ENCODE data around the gene PIP4K2B.

Gene PIP4K2B

GRCh38 chr17:38748892-38749222 is 50.5 kb downstream of the PIP4K2B start:
- no peaks in the 10 kb centered on the region for H3K9me3 Mint-ChIP-seq
- H3K27me3 Mint-ChIP-seq (ENCODE audit: low read depth): no peaks in the 10 kb centered on the region
- H3K27ac Mint-ChIP-seq: no peak overlapping the region
- H3K4me3 Mint-ChIP-seq: peak overlapping the region; percentile 81 to 93 (median 93)
- H3K4me1 Mint-ChIP-seq: peaks cover 42% of the 10 kb centered on the region
- peaks cover 10% of the 10 kb centered on the region for H3K36me3 Mint-ChIP-seq (ENCODE audit: low read depth)
- TF ChIP-seq CTCF (IDR thresholded peaks at IDR 0.05; ENCODE audit: unreplicated experiment in 3 of 3): no peak

GRCh38 chr17:38748149-38748891 is 51.0 kb downstream of the PIP4K2B start, which contains the start of gene PCGF2:
Gene PCGF2 (minus strand): TSS chr17:38748336. CDS start chr17:38740402, 7,934 bp downstream.
- H3K27ac Mint-ChIP-seq: peak within 1 kb of the TSS; percentile 26 to 94 (median 80)
- no peak for TF ChIP-seq CTCF (IDR thresholded peaks at IDR 0.05; ENCODE audit: unreplicated experiment in 3 of 3)
- H3K4me3 Mint-ChIP-seq: peak within 1 kb of the TSS; percentile 93 to 95 (median 93)

GRCh38 chr17:38747463-38748148 is 51.8 kb downstream of the PIP4K2B start:
- no peaks in the 10 kb centered on the region for H3K9me3 Mint-ChIP-seq
- no peaks in the 10 kb centered on the region for H3K27me3 Mint-ChIP-seq (ENCODE audit: low read depth)
- H3K4me3 Mint-ChIP-seq: peak overlapping the region; percentile 92 to 93 (median 93)
- peak in 1 of 3 experiments; percentile 13 for TF ChIP-seq CTCF (IDR thresholded peaks at IDR 0.05; ENCODE audit: unreplicated experiment in 3 of 3)
- H3K4me1 Mint-ChIP-seq: peaks cover 49% of the 10 kb centered on the region
- H3K27ac Mint-ChIP-seq: peak overlapping the region; percentile 26 to 94 (median 80)
- peaks cover 5% of the 10 kb centered on the region for H3K36me3 Mint-ChIP-seq (ENCODE audit: low read depth)

More at GRCh38 chr17:38748149-38748891, 51.0 kb downstream of the PIP4K2B start, which contains the start of gene PCGF2:
- H3K36me3 Mint-ChIP-seq (ENCODE audit: low read depth): peaks cover 7% of the 10 kb centered on the region
- H3K4me1 Mint-ChIP-seq: peaks cover 44% of the 10 kb centered on the region
- no peaks in the 10 kb centered on the region for H3K9me3 Mint-ChIP-seq
- H3K27me3 Mint-ChIP-seq (ENCODE audit: low read depth): no peaks in the 10 kb centered on the region

- H3K4me3 Mint-ChIP-seq: peak overlapping the region; percentile 85 to 93 (median 93)
- peaks cover 4% of the 10 kb centered on the region for H3K36me3 Mint-ChIP-seq (ENCODE audit: low read depth)
- H3K4me1 Mint-ChIP-seq: peaks cover 52% of the 10 kb centered on the region
- H3K27ac Mint-ChIP-seq: peak overlapping the region; percentile 81 to 93 (median 87)
- no peak for TF ChIP-seq CTCF (IDR thresholded peaks at IDR 0.05; ENCODE audit: unreplicated experiment in 3 of 3)
- H3K9me3 Mint-ChIP-seq: no peaks in the 10 kb centered on the region
- no peaks in the 10 kb centered on the region for H3K27me3 Mint-ChIP-seq (ENCODE audit: low read depth)
Measured at GRCh38 chr17:38746849-38747462, 52.4 kb downstream of the PIP4K2B start.

DNA sequence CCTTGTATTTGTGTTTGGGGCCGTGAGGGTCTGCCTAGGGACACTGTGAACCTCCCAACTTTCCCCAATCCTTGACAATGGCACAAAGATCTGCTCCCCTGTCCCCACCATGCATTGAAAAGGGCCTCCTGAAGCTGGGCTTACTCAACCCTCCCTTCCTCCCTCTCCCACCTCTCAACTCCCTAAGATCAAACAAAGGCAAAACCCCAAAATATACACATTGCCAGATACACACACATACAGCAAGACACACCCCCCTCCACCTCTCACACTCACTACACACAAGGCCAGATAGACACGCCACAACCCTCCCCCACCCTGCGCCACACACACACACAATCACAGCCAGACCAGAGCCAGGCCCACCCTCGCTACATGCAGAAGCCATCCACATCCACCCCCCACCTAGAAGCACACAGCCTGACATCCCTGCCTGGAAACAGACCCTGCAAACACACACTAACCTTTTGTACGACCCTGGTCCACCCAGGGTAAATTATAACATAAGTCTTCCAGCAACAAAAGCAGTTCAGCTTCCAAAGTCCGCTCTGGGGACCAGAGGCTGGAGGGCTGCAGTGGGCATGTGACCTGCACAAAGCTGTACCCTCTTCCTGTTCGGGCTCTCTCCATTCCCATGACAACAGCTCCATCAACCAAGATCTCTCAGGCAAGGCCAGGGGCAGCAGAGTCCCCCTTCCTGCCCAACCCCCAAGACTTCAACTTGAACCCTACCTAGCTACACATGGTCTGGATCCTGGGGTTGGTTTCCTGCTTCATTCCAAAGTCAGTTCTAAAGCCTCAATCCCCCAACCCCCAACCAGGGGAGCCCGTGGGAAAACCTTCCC is 53.1 kb downstream of the PIP4K2B start:
- Mint-ChIP-seq H3K27ac (peak overlapping the region; percentile 81 to 93 (median 87)), H3K27me3 (ENCODE audit: low read depth) (no peaks in the 10 kb centered on the region), H3K4me1 (peaks cover 57% of the 10 kb centered on the region), H3K9me3 (no peaks in the 10 kb centered on the region), H3K4me3 (peak overlapping the region; percentile 85 to 93 (median 93)), H3K36me3 (ENCODE audit: low read depth) (peaks cover 7% of the 10 kb centered on the region)
- TF ChIP-seq CTCF (IDR thresholded peaks at IDR 0.05; ENCODE audit: unreplicated experiment in 3 of 3): no peak
